ENCODE measurements around the gene LRRFIP1. TPM values are rescaled to one million over a fixed set of nuclear protein-coding genes. Genes with fewer than 3 reads are reported as not detected.

Gene LRRFIP1
- total and polyA plus RNA-seq, 2 of the 13 experiments (the other 11 are each of a cell fraction or from before 2014, with no cell fraction given), result 15.9 to 40.5 TPM

DNA sequence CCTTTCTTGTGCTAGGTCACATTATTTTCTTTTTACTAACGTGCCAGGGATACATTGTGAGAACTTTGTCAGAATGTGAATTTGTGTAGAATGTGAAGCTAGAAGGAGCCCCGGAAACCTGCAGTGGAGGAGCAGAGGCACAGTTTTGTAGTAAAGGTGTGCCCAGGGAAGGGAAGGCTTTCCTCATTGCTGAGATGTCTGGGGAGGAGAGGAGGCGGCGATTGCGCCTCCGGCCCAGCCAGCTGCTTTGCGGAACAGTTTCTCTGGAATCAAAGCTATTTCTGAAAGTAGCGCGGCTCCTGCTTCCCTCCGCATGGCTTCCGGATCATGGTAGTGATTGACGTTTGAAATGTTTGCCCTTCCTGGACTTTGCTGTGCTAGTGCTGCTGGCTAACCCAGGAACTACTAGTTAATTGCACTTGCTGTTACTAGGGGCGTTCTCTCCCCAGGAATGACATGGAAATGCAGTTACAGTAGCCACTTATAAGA lies 88.1 kb downstream of the LRRFIP1 start (continued):
- TF ChIP-seq, protein P1, sequence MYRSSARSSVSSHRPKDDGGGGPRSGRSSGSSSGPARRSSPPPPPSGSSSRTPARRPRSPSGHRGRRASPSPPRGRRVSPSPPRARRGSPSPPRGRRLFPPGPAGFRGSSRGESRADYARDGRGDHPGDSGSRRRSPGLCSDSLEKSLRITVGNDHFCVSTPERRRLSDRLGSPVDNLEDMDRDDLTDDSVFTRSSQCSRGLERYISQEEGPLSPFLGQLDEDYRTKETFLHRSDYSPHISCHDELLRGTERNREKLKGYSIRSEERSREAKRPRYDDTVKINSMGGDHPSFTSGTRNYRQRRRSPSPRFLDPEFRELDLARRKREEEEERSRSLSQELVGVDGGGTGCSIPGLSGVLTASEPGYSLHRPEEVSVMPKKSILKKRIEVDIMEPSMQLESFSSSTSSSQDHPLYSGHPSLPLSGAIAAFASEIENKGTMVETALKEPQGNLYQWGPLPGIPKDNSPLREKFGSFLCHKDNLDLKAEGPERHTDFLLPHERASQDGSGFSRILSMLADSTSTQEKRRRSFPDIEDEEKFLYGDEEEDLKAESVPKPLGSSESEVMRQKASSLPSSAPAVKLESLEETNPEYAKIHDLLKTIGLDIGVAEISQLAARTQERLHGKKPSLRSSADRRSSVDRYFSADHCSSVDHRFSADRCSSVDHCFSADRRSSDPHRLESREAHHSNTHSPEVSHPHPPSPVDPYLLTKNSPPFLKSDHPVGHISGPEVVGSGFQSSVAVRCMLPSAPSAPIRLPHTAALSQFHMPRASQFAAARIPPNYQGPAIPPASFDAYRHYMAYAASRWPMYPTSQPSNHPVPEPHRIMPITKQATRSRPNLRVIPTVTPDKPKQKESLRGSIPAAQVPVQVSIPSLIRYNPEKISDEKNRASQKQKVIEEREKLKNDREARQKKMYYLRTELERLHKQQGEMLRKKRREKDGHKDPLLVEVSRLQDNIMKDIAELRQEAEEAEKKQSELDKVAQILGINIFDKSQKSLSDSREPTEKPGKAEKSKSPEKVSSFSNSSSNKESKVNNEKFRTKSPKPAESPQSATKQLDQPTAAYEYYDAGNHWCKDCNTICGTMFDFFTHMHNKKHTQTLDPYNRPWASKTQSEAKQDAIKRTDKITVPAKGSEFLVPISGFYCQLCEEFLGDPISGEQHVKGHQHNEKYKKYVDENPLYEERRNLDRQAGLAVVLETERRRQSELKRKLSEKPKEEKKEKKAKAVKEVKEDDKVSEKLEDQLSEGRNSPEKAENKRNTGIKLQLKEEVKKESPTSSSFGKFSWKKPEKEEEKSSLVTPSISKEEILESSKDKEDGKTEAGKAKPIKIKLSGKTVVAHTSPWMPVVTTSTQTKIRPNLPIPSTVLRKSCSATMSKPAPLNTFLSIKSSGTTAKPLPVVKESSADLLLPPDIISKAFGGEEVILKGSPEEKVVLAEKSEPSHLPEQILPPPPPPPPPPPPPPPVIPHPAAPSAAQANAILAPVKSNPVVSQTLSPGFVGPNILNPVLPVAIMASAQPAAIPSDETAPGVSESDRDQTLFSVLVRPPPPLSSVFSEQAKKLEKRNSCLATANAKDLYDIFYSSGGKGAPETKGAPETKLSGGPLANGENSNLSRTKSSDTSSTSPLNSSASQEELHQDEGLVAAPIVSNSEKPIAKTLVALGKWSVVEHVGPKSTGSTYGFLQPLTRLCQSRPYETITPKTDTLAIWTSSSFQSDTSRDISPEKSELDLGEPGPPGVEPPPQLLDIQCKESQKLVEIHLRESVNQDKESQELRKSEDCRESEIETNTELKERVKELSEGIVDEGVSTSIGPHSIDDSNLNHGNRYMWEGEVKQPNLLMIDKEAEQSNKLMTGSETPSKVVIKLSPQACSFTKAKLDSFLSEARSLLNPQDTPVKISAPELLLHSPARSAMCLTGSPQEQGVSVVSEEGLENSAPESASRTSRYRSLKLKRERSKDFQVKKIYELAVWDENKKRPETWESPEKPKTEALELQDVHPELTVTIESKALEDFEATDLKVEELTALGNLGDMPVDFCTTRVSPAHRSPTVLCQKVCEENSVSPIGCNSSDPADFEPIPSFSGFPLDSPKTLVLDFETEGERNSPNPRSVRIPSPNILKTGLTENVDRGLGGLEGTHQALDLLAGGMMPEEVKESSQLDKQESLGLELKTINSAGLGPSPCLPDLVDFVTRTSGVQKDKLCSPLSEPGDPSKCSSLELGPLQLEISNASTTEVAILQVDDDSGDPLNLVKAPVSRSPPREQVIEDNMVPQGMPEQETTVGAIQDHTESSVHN (CRISPR knock-in tag; IDR thresholded peaks at IDR 0.05), result no peak
- TF ChIP-seq SNRNP70 (IDR thresholded peaks at IDR 0.05; ENCODE audit: low read depth, low read length) (no peak), DNMT1 (CRISPR knock-in tag; IDR thresholded peaks at IDR 0.05) (no peak), JUND (CRISPR knock-in tag; IDR thresholded peaks at IDR 0.05) (no peak), TEAD3 (CRISPR knock-in tag; optimal IDR thresholded peaks at IDR 0.05; ENCODE audit: borderline replicate concordance) (peak; percentile 53), SRSF9 (IDR thresholded peaks at IDR 0.05; ENCODE audit: borderline replicate concordance, insufficient read depth, low read depth, low read length, poor library complexity, severe bottlenecking) (no peak), ATRX (CRISPR knock-in tag; IDR thresholded peaks at IDR 0.05; ENCODE audit: borderline replicate concordance) (no peak), ZNF17 (CRISPR knock-in tag; IDR thresholded peaks at IDR 0.05) (no peak), ZNF775 (CRISPR knock-in tag; IDR thresholded peaks at IDR 0.05; ENCODE audit: borderline replicate concordance) (peak; percentile 83; the same call in 1 of the 2 replicates), CCAR2 (optimal IDR thresholded peaks at IDR 0.05; ENCODE audit: low read depth, low read length) (no peak), ISX (CRISPR knock-in tag; conservative IDR thresholded peaks at IDR 0.05) (no peak), ZNF558 (CRISPR knock-in tag; IDR thresholded peaks at IDR 0.05; ENCODE audit: borderline replicate concordance) (no peak)
- TF ChIP-seq, protein P2, sequence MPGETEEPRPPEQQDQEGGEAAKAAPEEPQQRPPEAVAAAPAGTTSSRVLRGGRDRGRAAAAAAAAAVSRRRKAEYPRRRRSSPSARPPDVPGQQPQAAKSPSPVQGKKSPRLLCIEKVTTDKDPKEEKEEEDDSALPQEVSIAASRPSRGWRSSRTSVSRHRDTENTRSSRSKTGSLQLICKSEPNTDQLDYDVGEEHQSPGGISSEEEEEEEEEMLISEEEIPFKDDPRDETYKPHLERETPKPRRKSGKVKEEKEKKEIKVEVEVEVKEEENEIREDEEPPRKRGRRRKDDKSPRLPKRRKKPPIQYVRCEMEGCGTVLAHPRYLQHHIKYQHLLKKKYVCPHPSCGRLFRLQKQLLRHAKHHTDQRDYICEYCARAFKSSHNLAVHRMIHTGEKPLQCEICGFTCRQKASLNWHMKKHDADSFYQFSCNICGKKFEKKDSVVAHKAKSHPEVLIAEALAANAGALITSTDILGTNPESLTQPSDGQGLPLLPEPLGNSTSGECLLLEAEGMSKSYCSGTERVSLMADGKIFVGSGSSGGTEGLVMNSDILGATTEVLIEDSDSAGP (CRISPR knock-in tag; IDR thresholded peaks at IDR 0.05; ENCODE audit: borderline replicate concordance), result peak; percentile 60; the same call in 1 of the 2 replicates
- TF ChIP-seq, protein P3, sequence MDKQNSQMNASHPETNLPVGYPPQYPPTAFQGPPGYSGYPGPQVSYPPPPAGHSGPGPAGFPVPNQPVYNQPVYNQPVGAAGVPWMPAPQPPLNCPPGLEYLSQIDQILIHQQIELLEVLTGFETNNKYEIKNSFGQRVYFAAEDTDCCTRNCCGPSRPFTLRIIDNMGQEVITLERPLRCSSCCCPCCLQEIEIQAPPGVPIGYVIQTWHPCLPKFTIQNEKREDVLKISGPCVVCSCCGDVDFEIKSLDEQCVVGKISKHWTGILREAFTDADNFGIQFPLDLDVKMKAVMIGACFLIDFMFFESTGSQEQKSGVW (CRISPR knock-in tag; IDR thresholded peaks at IDR 0.05; ENCODE audit: borderline replicate concordance), result no peak
- TF ChIP-seq, protein P4, sequence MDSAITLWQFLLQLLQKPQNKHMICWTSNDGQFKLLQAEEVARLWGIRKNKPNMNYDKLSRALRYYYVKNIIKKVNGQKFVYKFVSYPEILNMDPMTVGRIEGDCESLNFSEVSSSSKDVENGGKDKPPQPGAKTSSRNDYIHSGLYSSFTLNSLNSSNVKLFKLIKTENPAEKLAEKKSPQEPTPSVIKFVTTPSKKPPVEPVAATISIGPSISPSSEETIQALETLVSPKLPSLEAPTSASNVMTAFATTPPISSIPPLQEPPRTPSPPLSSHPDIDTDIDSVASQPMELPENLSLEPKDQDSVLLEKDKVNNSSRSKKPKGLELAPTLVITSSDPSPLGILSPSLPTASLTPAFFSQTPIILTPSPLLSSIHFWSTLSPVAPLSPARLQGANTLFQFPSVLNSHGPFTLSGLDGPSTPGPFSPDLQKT (CRISPR knock-in tag; IDR thresholded peaks at IDR 0.05; ENCODE audit: borderline replicate concordance), result no peak

Measured in HepG2 (cell line).